PC-3 (cell line): Measurements from ENCODE around the gene SETD1A.

Source experiments
- CTCF ChIP-seq: fragments of 300-600 bp; sonication (generic); conservative IDR thresholded peaks from 2 replicates; pipeline ENCODE4 v1.5.1; 2017; ENCODE audit warnings: antibody characterized with exemption, low read depth, mild to moderate bottlenecking, low read length
- EZH2phosphoT487 ChIP-seq: fragments of 300-600 bp; sonication (generic); IDR thresholded peaks from 2 replicates; pipeline ENCODE4 v1.6.1; 2018; ENCODE audit warnings: mild to moderate bottlenecking, antibody characterized with exemption, low read length, borderline replicate concordance

GRCh38 chr16:30996985-30997724 lies 39.6 kb downstream of the SETD1A start:
- TF ChIP-seq CTCF (no peak), EZH2phosphoT487 (no peak)
